GM15510 (cell line): Measurements from ENCODE around the gene OVCH1.

Experiments
- POLR2A ChIP-seq: IDR thresholded peaks from 3 replicates; pipeline ENCODE4 v1.6.1; 2011; ENCODE audit warnings: borderline replicate concordance; ENCODE audit not compliant: insufficient read length; ENCODE audit errors: extremely low read depth

The OVCH1 gene

GRCh38 chr12:29497588-29497987, at the start of gene OVCH1:
TSS of gene OVCH1 (minus strand) at chr12:29497686. CDS start at chr12:29497686, 0 bp downstream.
- TF ChIP-seq POLR2A = no peak

GRCh38 chr12:29547151-29547632, 49.7 kb upstream of the OVCH1 start:
- no peak for TF ChIP-seq POLR2A

- no peak for TF ChIP-seq POLR2A
These were observed 48.5 kb upstream of the OVCH1 start for GRCh38 chr12:29546000-29546399.

- TF ChIP-seq POLR2A = no peak
These were observed 47.6 kb upstream of the OVCH1 start for GRCh38 chr12:29545102-29545467.

GRCh38 chr12:29544428-29545101, 47.1 kb upstream of the OVCH1 start:
- no peak for TF ChIP-seq POLR2A

GRCh38 chr12:29543036-29543435, 45.5 kb upstream of the OVCH1 start:
- TF ChIP-seq POLR2A = no peak

GRCh38 chr12:29537298-29537697, 39.8 kb upstream of the OVCH1 start:
- TF ChIP-seq POLR2A = no peak

GRCh38 chr12:29534935-29535334, 37.4 kb upstream of the OVCH1 start:
- no peak for TF ChIP-seq POLR2A

GRCh38 chr12:29533815-29534489, 36.5 kb upstream of the OVCH1 start:
- no peak for TF ChIP-seq POLR2A

- no peak for TF ChIP-seq POLR2A
These were observed 34.0 kb upstream of the OVCH1 start for GRCh38 chr12:29531471-29531870.

- TF ChIP-seq POLR2A = no peak
These were observed 33.0 kb upstream of the OVCH1 start for GRCh38 chr12:29530436-29530835.

- no peak for TF ChIP-seq POLR2A
These were observed 30.7 kb upstream of the OVCH1 start for GRCh38 chr12:29528161-29528560.

GRCh38 chr12:29521951-29522350, 24.5 kb upstream of the OVCH1 start:
- no peak for TF ChIP-seq POLR2A

- TF ChIP-seq POLR2A = no peak
These were observed 22.2 kb upstream of the OVCH1 start for GRCh38 chr12:29519585-29520182.

- TF ChIP-seq POLR2A = no peak
These were observed 20.9 kb upstream of the OVCH1 start for GRCh38 chr12:29518407-29518806.

- TF ChIP-seq POLR2A = no peak
These were observed 19.8 kb upstream of the OVCH1 start for GRCh38 chr12:29517264-29517663.
